Tibial artery (tissue), 4 donors: ENCODE measurements around the gene MTIF3.
A peak's percentile ranks its signal among the peaks of the same experiment; 100 is the strongest.

Experiments used
- DNase-seq, 2 donors: peaks; one replicate each; pipeline ENCODE4 v3.0.0-alpha.2; 2019
- H3K27ac ChIP-seq, 2 donors: fragments of 200-600 bp; sonication (generic) in 1 of 2; 1 replicate in 1 of 2; 2 replicates in 1 of 2; pipeline ENCODE4 v1.5.1; 2018 to 2019; ENCODE audit warnings: mild to moderate bottlenecking in 1 of 2
- H3K27me3 ChIP-seq, 2 donors: fragments of 200-600 bp; sonication (generic) in 1 of 2; one replicate each; pipeline versions ENCODE4 v1.5.1 to v1.6.0; 2016 to 2019
- H3K36me3 ChIP-seq, 3 donors: fragments of 200-600 bp; sonication (generic) in 2 of 3; one replicate each; pipeline ENCODE4 v1.5.1; 2016 to 2019; ENCODE audit warnings: mild to moderate bottlenecking in 2 of 3
- H3K4me1 ChIP-seq, 4 donors: fragments of 200-600 bp; sonication (generic) in 2 of 4; 1 replicate in 3 of 4; 2 replicates in 1 of 4; pipeline ENCODE4 v1.5.1; 2016 to 2019
- H3K4me3 ChIP-seq, 2 donors: fragments of 200-600 bp; sonication (generic) in 1 of 2; 1 replicate in 1 of 2; 2 replicates in 1 of 2; pipeline ENCODE4 v1.5.1; 2018 to 2019; ENCODE audit warnings: mild to moderate bottlenecking in 2 of 2
- H3K9me3 ChIP-seq, 3 donors: fragments of 200-600 bp; sonication (generic) in 1 of 3; one replicate each; pipeline ENCODE4 v1.5.1; 2016 to 2019
- CTCF ChIP-seq, 2 experiments: fragments of 200-600 bp in 1 of 2; fragments of 450-650 bp in 1 of 2; IDR thresholded peaks; one replicate each; pipeline ENCODE4 v1.5.1; 2017 to 2019; ENCODE audit warnings: antibody characterized with exemption in 2 of 2, mild to moderate bottlenecking in 1 of 2, moderate library complexity in 1 of 2
- intact Hi-C: fragments of 100-400 bp; cut with DNase I; formaldehyde crosslinking; loops from one replicate; pipeline ENCODE4 v1.15.0; 2023; ENCODE audit warnings: low total_unique reads

The MTIF3 gene

GRCh38 chr13:27409013-27409412 lies 41.4 kb downstream of the MTIF3 start:
- H3K4me3 ChIP-seq, result no peak overlapping the region
- H3K27ac ChIP-seq, result no peak overlapping the region
- peaks cover 0 to 12% of the 10 kb centered on the region in 2 donors for H3K27me3 ChIP-seq
- H3K4me1 ChIP-seq, result peaks cover 0 to 3% (median under 1%) of the 10 kb centered on the region in 4 donors
- DNase-seq, result no peak
- H3K9me3 ChIP-seq, result no peaks in the 10 kb centered on the region
- no peak for TF ChIP-seq CTCF (IDR thresholded peaks at IDR 0.05)
- no peaks in the 10 kb centered on the region for H3K36me3 ChIP-seq
- intact Hi-C loops, result no loop called here

DNA sequence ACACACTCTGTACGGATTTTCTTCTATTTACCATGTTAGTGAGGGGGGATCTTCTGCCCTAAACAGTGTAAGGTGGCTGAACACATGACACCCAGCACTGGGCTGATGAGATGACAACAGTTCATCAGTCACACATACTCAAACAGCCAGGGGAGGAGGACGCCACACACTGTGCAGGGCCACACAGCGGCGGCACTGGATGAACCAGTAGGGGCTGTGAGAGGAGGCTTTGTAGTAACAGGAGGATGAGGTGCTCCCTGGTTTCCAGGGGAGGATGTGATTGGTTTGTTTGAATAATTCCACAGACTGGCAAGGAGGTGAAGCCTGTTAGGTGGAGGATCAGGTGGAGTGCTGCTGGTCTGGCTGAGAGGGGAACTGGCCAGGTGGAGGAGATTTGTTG lies 42.3 kb downstream of the MTIF3 start:
- H3K9me3 ChIP-seq, result no peaks in the 10 kb centered on the region
- no peaks in the 10 kb centered on the region for H3K36me3 ChIP-seq
- no peak overlapping the region for H3K4me3 ChIP-seq
- peaks cover 0 to 12% (median 8%) of the 10 kb centered on the region in 4 donors for H3K4me1 ChIP-seq
- intact Hi-C loops, result no loop called here
- no peak for DNase-seq
- peaks cover 0 to 9% of the 10 kb centered on the region in 2 donors for H3K27me3 ChIP-seq
- TF ChIP-seq CTCF (IDR thresholded peaks at IDR 0.05), result no peak
- H3K27ac ChIP-seq, result no peak overlapping the region

DNA sequence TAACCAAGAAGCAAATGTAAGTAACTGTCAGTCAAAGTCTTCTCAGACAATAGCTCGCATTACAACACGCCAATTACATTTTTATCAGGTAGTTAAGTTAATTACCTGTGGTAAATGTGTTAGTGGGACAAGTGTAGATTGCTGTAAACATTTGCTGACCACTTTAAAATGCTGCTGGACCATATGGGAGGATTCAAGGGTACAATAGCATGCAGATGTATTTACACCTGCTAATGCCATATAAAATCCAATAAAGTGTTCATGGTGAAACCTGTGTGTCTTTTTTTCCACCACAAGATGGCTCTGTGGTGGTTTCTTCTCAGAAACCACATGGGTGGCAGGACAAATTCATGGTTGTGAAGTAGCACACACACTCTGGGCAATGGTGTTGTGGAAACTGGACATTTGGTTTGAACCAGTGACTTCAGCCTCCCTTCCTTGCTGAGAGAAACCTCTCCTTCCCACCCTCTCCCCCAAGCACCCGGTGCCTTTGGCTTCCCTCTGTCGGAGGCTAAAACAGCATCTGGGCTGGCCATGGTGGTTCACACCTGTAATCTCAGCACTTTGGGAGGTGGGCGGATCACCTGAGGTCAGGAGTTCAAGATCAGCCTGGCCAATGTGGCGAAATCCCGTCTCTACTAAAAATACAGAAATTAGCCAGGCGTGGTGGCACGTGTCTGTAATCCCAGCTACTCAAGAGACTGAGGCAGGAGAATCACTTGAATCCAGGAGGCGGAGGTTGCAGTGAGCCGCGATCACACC lies 44.0 kb downstream of the MTIF3 start:
- intact Hi-C loops, result no loop called here
- Histone ChIP-seq H3K4me1 (peaks cover 0 to 17% (median 12%) of the 10 kb centered on the region in 4 donors), H3K9me3 (no peaks in the 10 kb centered on the region), H3K27ac (no peak overlapping the region), H3K4me3 (no peak overlapping the region), H3K27me3 (peaks cover 0 to 4% of the 10 kb centered on the region in 2 donors), H3K36me3 (no peaks in the 10 kb centered on the region)
- peak in 1 of 2 experiments; percentile 18 for TF ChIP-seq CTCF (IDR thresholded peaks at IDR 0.05)
- DNase-seq, result no peak

- Histone ChIP-seq H3K27me3 (peaks cover 0 to 4% of the 10 kb centered on the region in 2 donors), H3K9me3 (no peaks in the 10 kb centered on the region), H3K4me1 (peaks cover 0 to 17% (median 12%) of the 10 kb centered on the region in 4 donors), H3K4me3 (no peak overlapping the region), H3K36me3 (no peaks in the 10 kb centered on the region), H3K27ac (no peak overlapping the region)
- DNase-seq, result no peak
- no peak for TF ChIP-seq CTCF (IDR thresholded peaks at IDR 0.05)
- intact Hi-C loops, result no loop called here
Measured at GRCh38 chr13:27405546-27406134, 44.7 kb downstream of the MTIF3 start.

DNA sequence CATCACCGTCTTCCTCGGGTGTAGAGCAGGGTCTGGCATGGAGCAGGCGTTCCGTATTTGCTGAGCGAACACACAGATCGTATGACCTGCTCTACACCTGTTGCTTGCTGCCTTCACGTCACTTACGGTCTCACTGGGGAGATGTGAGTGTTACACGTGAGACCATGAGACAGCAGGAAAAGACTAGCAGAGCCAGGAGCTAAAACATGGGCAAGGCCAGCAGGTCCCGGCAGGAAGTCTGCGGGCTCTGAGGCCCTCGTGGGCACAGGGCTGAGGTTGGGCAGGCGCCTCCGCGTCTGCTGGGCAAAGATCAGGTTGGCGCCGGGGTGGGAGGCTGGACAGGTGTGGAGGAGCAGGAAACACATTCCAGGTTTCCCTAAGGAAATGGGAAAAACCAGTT lies 45.7 kb downstream of the MTIF3 start:
- Histone ChIP-seq H3K4me1 (peaks cover 0 to 17% (median 12%) of the 10 kb centered on the region in 4 donors), H3K36me3 (no peaks in the 10 kb centered on the region), H3K27ac (no peak overlapping the region), H3K4me3 (no peak overlapping the region), H3K27me3 (no peaks in the 10 kb centered on the region), H3K9me3 (no peaks in the 10 kb centered on the region)
- no peak for TF ChIP-seq CTCF (IDR thresholded peaks at IDR 0.05)
- intact Hi-C loops, result no loop called here
- no peak for DNase-seq
